Occipital lobe (tissue), 2 donors: ENCODE results near the gene PLXNA2. TPM values are rescaled to one million over a fixed set of nuclear protein-coding genes. Genes with fewer than 3 reads are reported as not detected.

Experiments
- DNase-seq: peaks from one replicate; lab custom pipeline; 2025; lab: John Stamatoyannopoulos, UW
- total RNA-seq: library from RNA; depleted of rRNA; stranded (reverse); fragments of >200 nt; gene quantifications from one replicate; pipeline ENCODE4 v1.2.3, GENCODE V29; 2014

Gene PLXNA2
- total RNA-seq, 1 donor from 2014 or later, result 60.7 TPM

- no peak for DNase-seq
Observed at GRCh38 chr1:208225954-208226937, 17.9 kb downstream of the PLXNA2 start.

GRCh38 chr1:208224192-208224713 lies 19.9 kb downstream of the PLXNA2 start:
- no peak for DNase-seq

- DNase-seq, result no peak
Observed at GRCh38 chr1:208223136-208223535, 21.0 kb downstream of the PLXNA2 start.

GRCh38 chr1:208222376-208223126 lies 21.6 kb downstream of the PLXNA2 start:
- DNase-seq, result no peak

GRCh38 chr1:208221291-208221622 lies 22.9 kb downstream of the PLXNA2 start:
- no peak for DNase-seq

GRCh38 chr1:208219659-208220282 lies 24.4 kb downstream of the PLXNA2 start:
- no peak for DNase-seq

GRCh38 chr1:208219098-208219658 lies 25.0 kb downstream of the PLXNA2 start:
- no peak for DNase-seq

GRCh38 chr1:208218237-208219097 lies 25.7 kb downstream of the PLXNA2 start:
- no peak for DNase-seq

GRCh38 chr1:208217781-208218180 lies 26.4 kb downstream of the PLXNA2 start:
- no peak for DNase-seq

GRCh38 chr1:208216806-208217205 lies 27.4 kb downstream of the PLXNA2 start:
- no peak for DNase-seq

- DNase-seq, result no peak
Observed at GRCh38 chr1:208216062-208216461, 28.1 kb downstream of the PLXNA2 start.

GRCh38 chr1:208215393-208215792 lies 28.8 kb downstream of the PLXNA2 start:
- DNase-seq, result no peak

GRCh38 chr1:208213786-208214185 lies 30.4 kb downstream of the PLXNA2 start:
- no peak for DNase-seq

- DNase-seq, result no peak
Observed at GRCh38 chr1:208212893-208213292, 31.3 kb downstream of the PLXNA2 start.

- DNase-seq, result no peak
Observed at GRCh38 chr1:208211921-208212843, 32.0 kb downstream of the PLXNA2 start.

GRCh38 chr1:208209896-208210589 lies 34.1 kb downstream of the PLXNA2 start:
- DNase-seq, result no peak

GRCh38 chr1:208209286-208209685 lies 34.9 kb downstream of the PLXNA2 start:
- DNase-seq, result no peak

- DNase-seq, result no peak
Observed at GRCh38 chr1:208208132-208208487, 36.1 kb downstream of the PLXNA2 start.
